GM18519 (cell line): ENCODE measurements around the gene DEPP1.

Experiments
- ATAC-seq: cut with Tn5 transposase; IDR thresholded peaks from one replicate; pipeline ENCODE4 v1.9.1; 2021; ENCODE audit warnings: mild to moderate bottlenecking, moderate library complexity; ENCODE audit not compliant: unreplicated experiment, low FRiP score

DEPP1 gene

DNA sequence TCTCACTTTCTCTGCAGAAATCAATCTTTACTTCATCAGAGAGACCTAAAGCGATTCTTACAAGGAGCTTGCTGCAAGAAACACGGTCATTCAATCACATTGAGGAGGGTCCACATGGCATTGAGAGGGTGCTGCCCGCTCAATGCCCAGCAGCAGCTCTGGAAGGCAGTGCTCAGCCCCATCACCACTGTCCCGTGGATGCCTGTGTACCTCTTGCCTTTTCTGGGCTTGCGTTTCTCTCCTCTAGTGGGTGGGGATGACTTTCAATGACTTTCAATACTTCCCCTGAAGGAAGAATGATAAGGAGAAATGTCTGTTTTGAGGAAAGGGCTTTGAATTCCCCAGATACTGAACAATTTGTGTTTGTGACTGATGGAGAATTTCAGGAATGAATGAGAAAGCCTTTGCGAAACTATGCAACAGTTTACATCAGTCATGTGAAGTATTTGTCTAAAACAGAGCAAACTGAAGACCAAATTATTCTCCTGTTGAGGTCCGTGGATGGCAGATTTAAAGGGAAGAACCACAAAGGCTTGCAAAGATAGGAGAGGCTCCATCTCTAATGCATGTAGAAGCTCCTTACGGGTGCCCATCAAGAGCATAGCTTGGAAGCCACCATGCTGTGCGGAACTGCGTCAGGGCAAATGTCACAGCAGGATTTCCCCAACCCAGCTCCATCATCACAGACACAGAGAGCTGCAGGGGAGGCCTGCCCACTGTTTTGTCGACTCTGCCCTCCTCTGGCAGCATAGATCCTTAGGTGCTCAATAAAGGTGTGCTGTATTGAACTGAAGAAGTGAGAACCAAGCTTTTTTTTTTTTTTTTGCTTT lies 15.5 kb upstream of the DEPP1 start:
- ATAC-seq: no peak

DNA sequence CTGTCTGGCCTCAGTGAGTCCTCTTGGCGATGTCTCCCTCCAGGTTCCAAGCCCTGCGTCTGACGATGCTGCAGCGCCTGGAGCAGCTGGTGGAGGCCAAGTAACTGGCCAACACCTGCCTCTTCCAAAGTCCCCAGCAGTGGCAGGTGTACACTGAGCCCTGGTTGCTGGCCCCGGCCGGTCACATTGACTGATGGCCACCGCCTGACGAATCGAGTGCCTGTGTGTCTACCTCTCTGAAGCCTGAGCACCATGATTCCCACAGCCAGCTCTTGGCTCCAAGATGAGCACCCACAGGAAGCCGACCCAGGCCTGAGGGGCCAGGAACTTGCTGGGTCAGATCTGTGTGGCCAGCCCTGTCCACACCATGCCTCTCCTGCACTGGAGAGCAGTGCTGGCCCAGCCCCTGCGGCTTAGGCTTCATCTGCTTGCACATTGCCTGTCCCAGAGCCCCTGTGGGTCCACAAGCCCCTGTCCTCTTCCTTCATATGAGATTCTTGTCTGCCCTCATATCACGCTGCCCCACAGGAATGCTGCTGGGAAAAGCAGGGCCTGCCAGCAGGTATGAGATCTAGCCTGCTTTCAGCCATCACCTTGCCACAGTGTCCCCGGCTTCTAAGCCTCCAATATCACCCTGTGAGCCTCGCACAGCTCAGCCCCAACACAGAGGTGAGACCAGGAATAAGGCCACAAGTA lies 14.8 kb upstream of the DEPP1 start:
- ATAC-seq: no peak

DNA sequence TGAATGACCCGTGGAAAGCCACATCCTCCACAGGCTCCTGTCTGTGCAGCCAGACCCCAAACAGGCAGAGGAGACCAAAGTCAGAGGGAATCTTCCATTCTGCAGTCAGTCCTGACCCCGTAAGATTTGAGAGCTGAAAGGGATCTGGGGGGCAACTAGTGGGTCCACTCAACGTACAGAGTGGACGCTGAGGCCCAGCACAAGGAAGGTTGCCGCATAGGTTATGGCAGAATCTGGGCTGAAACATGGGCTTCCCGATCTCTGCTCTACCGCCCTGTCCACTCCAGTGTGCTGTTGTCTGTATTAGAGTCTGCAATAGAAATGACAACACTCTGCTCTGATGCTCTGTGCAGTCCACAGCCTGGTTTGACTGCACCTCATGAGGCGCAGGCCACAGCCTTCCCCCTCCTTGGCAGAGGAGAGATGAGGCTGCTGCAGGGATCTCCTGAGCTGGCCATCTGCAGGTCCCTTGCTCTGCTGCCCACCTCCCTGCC lies 14.2 kb upstream of the DEPP1 start:
- no peak for ATAC-seq

DNA sequence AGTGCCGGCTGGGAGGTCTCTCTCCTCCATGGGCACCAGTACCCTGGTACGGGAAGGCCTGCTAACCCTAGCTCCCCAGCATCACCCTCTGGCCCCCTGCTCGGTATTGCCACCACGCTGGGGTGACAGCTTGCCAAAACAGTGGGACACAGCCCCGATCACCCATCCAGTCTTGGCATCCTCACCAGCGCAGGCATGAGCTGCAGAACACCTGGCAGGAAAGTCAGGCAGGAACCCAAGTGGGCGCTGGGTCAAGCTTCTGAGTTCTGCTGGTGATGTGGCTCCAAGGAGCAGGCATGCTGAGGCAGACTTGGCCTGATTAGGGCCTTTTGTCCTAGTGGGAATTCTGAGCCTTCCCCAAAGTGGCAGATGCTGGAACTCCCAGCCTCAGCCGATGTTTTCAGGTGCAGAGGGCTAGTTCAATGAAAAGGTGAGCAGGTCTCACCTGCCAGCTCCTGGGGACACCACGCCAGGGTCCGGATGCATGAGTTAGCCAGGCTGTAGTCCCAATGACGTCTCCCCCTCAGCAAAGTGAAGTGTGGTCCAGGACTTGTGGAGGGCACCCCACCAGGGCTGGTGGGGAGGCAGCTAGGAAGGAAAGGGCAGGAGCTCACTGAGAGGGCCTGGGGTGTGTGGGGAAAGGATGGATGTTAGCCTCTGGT lies 13.6 kb upstream of the DEPP1 start:
- no peak for ATAC-seq

DNA sequence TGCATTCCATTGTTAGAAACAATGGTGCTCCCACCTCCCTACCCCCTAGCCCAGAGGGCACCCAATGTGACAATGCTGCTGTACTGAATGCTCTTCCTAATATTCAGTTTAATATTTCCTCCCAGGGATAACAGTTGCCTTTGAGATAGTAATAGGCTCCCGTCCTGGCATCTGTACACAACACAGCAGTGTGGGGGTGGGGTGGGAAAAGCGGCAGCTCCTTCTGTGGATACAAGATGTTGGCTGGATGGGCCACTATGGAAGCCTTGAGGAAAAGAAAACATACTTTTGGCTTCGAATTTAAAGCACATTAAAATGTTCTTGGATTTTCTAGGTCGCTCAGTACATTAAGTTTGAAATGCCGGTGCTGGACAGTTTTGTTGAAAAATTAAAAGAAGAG lies 13.0 kb upstream of the DEPP1 start:
- ATAC-seq: no peak

DNA sequence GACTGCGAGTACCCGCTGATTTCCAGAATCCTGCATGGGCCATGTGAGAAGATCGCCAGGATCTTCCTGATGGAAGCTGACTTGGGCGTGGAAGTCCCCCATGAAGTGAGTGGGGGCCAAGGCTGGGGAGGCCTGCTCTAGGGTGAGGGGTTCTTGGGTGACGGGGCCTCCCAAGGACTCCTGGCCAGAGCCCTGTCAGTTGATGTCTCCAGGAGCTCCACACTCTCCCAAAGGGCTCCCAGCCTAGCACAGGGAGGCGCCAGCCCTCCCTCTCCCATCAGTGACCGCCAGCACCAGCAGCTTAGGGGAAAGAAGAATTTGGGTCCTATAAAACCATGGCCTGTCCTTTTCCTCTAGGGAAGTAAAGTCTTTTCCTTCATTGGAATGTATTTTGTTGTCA lies 12.4 kb upstream of the DEPP1 start:
- no peak for ATAC-seq

DNA sequence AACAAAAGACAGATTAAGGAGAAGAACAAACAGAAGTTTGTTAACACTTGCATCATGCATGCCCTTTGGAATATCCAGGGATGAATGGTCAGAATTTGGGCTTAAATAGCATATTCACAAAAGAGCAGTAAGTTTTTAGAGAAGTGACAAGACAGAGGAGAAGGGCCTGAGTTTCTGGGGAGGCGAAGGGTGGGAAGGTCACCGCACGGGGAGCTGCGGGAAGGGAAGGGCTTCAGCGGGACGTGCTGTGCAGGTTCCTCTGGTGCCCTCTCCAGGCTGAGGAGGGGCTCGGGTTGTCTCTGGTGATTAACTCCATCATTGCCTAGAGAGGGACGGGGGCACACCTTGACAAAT lies 11.7 kb upstream of the DEPP1 start:
- ATAC-seq: no peak

DNA sequence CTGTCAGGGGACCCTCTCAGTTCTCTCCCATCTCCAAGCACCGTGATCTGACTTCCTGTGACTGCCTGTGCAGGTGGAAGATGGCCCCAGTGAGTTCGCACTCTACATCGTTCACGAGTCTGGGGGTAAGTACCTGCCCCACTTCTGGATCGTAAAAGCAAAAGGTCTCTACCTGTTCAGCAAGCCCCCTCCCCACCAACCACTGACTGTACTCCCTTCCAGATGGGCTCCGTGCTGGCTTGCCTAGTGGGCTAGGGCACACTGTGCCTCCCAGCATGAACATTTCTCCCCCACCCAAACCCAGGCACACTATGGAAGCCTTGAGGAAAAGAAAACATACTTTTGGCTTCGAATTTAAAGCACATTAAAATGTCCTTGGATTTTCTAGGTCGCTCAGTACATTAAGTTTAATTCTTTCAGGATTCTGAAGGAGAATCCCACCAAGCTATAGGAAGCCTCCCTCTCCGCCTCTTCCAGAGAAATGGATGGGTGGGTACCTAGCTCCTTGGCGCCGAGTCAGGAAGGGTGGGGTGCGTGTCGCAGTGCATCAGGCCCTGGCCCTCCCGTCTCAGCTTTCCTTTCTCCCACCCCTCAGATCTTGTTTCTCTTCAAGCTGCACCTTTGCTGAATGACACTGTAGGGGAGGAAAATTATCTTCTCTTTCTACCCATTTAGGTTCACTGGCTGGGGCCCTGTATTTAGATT lies 11.1 kb upstream of the DEPP1 start:
- no peak for ATAC-seq

DNA sequence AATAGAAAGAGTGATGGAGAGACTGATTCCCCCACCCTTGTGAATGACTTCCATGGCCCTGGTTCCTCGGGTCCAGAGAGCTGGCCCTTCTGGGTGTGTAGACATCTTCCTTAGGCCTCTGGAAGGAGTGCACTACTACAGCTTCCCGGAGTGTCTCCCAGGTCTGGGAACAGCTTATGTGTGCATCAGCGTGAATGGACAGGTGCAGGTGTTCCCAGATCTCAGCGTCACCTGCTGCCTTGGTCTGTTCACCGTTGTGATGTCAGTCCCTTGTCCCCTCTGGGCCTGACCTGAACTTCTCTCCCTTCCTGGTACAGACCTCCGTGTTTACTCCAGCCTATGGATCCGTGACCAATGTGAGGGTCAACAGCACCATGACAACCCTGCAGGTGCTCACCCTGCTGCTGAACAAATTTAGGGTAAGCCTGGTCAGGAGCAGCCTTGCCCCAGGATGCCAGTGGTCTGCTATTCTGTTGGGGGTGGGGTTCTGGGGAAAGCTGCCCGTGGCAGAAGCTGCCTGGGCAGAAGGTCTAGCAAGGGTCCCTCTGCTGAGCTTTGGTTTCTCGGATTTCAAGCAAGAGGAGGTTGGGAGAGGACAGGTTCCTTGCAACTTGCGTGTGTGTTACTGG lies 10.5 kb upstream of the DEPP1 start:
- no peak for ATAC-seq

DNA sequence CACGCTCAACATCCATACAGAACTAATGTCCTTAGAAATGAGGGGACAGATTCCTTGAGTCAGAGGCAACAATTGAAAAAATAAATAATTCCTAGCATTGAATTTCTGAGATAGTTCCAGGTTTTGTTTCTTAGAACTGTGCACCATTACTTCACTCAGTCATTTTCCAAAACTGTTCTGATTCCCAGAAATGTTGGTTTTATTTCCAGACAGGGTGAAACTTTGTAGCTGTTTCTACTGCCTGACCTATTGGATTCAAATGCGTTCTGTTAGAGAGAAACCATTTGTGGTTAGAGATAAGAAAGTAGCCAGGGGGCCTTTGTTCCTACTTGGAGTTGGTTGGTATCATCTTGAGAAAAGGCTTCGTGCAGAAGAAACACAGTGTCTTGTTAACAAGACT lies 8.1 kb upstream of the DEPP1 start:
- ATAC-seq: no peak

DNA sequence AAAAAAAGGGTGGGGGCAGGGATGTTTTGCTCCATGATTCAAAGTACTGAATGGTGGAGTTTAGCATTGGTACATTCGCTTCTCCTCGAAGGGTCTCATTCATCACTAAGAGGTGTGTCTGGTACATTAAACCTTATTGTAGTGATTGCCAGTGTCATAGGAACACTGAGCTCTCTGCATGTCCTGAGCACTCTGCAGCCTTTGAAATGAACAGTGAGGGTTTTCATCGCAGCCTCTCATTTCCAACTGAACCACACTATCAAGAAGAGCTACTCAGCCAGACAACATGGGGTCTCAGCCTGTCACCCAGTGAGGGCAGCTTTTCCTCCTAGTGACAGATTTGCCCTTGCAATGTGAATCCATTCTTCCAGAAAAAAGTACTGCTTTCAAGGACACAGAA lies 7.6 kb upstream of the DEPP1 start:
- no peak for ATAC-seq

DNA sequence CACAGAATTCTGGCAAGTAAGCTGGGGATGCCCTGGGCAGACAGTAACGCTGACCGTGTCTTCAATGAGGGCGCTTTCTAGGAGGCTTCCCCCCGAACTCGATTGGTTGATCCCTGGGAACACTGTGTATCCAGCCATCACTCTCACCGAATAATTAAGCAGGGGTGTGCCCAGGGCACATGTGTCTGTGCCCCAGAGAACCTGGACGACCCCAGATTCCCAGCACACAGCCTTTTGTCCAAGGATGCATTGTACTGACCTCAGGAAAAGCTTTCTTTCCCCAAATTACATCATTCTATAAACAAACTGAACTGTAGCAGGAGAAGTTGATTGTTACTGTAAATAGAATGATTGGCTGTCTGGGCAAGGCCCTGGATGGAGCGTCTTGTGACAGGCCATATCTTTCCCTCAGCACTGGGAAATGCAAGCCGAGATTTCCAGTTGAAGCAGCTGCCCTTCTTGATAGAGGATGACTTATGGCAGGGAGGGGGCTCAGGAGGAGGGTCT lies 6.6 kb upstream of the DEPP1 start:
- no peak for ATAC-seq

DNA sequence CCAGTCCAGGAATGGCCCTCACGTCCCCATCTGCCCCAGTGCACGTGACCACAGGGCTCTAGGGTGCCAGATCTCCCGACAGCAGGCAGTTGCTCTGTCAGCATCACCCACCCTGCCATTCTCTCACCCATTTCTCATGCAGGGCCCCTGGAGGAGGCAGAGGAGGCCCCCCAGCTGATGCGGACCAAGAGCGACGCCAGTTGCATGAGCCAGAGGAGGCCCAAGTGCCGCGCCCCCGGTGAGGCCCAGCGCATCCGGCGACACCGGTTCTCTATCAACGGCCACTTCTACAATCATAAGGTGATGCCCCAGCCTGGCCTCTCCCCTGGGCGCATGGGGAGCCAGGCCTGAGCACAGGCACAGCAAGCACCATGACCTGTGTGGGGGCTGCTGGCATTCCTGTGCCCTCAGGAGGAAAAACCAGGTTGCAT lies 6.1 kb upstream of the DEPP1 start:
- ATAC-seq: no peak

DNA sequence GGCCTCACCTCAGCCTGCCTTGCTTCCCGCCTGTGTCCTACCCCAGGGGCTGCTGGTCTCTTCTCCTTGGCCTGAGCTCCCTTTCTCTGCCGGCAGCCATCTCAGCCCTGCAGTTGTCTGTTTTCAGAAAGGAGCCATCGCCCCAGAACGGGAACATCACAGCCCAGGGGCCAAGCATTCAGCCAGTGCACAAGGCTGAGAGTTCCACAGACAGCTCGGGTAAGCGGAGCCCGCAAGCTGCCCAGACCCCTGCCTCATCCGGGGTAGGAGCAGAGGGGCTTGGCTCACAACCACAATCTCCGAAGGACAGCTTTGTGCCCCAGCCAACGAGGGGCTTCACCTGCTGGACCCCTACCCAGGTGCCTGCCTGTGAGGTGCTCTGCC lies 5.3 kb upstream of the DEPP1 start:
- no peak for ATAC-seq

DNA sequence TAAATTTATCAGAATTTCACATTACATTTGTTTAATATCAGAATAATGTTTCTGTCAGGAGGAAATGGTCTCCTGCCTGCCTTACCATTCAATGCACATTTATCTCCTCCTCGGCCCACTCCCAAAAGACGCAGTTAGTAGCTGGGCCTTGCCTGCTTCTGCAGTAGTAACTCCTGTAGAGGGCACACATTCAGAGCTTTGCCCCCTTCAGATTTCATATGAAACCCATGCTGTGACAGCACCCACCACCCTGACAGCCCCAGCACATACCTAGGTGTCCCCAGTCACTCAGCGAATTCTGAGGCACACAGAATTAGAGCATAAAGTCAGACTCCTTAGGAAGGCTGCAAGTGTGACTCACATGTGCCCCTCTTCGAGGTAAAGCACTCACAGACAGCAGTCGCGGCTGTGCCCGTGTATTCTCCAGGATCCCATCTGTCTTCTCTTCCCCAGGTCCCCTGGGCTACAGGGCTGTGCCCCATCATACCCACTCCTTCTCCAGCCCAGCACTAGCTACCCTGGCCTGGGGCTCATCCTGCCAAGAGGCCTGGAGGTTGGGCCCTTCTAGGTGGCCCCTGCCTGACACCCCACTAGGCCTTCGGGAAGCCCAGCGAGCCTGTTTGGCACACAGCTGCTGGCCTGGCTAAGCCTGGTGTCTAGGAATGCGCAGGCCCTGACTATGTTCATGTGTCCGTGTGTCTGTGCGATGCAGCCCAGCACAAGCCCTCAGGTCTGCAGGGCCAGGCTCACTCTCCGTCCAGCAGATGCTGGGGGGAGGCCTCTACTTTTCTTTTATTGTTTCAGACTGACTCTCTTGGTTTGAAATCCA lies 4.7 kb upstream of the DEPP1 start:
- no peak for ATAC-seq

DNA sequence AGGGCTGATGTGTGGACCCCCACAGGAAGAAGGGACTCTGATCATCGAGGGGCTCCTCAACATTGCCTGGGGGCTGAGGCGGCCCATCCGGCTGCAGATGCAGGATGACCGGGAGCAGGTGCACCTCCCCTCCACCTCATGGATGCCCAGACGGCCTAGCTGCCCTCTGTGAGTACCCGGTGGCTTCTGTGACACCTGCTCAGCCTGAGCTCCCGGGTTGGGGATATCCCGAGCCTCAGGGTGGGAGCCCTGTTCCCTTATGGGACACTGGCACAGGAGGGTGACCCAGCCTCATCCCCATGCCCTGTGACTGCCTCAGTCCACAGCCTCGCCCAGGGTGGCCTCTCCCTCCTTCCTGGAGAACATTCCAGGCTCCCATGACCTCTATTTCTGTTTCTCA lies 3.9 kb upstream of the DEPP1 start:
- ATAC-seq: no peak

DNA sequence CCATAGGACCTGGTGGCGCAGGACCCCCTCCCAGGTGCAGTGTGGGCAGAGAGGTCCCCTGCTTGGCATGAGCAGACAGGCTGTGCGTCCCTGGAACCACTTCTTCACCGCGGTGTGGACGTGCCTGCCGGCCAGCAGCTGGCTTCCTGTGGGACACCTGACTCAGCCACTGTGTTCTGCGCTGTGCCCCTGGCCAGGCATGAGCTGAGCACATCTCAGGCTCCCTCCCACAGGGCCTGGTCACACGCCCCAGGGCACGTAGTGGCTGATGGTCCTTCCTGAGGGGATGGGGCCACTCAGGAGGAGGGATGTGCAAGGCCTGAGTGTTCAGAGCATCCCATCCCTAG lies 3.5 kb upstream of the DEPP1 start:
- no peak for ATAC-seq

DNA sequence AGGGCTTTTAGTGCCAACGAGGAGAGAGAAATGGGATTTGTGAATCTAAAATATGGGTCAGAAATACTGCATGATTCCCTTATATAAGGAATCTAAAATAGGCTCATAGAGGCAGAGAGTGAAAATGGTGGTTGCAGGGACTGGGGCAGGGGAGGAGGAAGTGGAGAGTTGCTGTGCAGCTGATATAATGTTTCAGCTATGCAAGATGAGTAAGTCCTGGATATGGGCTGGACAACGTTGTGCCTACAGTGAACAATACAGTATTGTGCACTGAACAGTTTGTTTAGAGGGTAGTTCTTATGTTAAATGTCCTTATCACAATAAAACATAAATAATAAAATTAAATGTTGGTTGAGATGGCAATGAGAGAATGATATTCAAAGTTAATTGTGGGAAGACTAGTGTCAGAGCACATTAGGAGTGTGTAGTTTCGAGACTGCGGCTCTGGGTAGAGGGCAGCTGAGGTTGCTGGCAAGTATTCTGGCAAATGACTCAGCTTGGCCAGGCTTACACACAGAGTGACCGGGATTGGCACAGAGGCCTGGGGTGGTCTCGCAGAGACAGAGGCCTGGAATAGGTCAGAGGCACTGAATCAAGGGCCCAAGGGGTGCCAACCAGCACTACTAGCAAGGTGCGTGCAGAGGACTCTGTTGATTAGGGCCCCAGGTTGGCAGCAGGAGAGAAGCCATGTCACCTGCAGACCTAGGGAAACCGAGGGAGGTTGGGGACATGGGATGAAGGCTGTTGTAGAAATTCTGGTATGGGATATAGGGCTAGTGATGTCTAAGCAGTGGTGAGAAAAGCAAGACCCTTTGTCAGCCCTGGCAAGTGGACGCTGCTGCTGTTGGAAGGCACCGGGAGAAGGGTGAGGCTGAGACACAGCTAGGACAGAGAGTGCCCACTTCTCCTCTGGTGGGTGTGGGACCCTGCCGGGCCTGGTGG lies 2.8 kb upstream of the DEPP1 start:
- ATAC-seq: peak; percentile 57
